IMR-90 (cell line): ENCODE measurements around the gene SCGB3A2.

Experiments
- BHLHE40 ChIP-seq: fragments of 150-350 bp; IDR thresholded peaks from 2 replicates; pipeline ENCODE4 v1.6.1; 2016; ENCODE audit warnings: mild to moderate bottlenecking, low read depth, low read length
- CEBPB ChIP-seq: IDR thresholded peaks from 2 replicates; pipeline ENCODE4 v1.6.1; 2012; ENCODE audit warnings: low read depth, low read length, improper control_type of control experiment
- CHD1 ChIP-seq: IDR thresholded peaks from 2 replicates; pipeline ENCODE4 v1.6.1; 2012; ENCODE audit warnings: low read depth, low read length, improper control_type of control experiment
- FOS ChIP-seq: fragments of 150-350 bp; IDR thresholded peaks from 2 replicates; pipeline ENCODE4 v1.6.1; 2016; ENCODE audit warnings: low read depth, low read length
- MAFK ChIP-seq: IDR thresholded peaks from 2 replicates; pipeline ENCODE4 v1.6.1; 2012; ENCODE audit warnings: low read depth, low read length, improper control_type of control experiment
- POLR2A ChIP-seq: IDR thresholded peaks from 2 replicates; pipeline ENCODE4 v1.6.1; 2012; ENCODE audit warnings: mild to moderate bottlenecking, low read depth, low read length
- RAD21 ChIP-seq: IDR thresholded peaks from 2 replicates; pipeline ENCODE4 v1.6.1; 2012; ENCODE audit warnings: low read length, improper control_type of control experiment
- RFX5 ChIP-seq: IDR thresholded peaks from 2 replicates; pipeline ENCODE4 v1.8.0; 2012; ENCODE audit warnings: low read depth, mild to moderate bottlenecking, low read length, moderate library complexity
- SMC3 ChIP-seq: fragments of 150-350 bp; IDR thresholded peaks from 2 replicates; pipeline ENCODE4 v1.6.1; 2016; ENCODE audit warnings: low read depth, mild to moderate bottlenecking, antibody characterized with exemption, low read length, moderate library complexity
- USF2 ChIP-seq: fragments of 150-350 bp; IDR thresholded peaks from 2 replicates; pipeline ENCODE4 v1.6.1; 2017; ENCODE audit warnings: mild to moderate bottlenecking, antibody characterized with exemption, low read length, low read depth
- TF ChIP-seq, protein P1 (sequence below): conservative IDR thresholded peaks from 2 replicates; pipeline ENCODE4 v1.5.1; 2012; ENCODE audit warnings: mild to moderate bottlenecking, low read depth, low read length, improper control_type of control experiment

DNA sequence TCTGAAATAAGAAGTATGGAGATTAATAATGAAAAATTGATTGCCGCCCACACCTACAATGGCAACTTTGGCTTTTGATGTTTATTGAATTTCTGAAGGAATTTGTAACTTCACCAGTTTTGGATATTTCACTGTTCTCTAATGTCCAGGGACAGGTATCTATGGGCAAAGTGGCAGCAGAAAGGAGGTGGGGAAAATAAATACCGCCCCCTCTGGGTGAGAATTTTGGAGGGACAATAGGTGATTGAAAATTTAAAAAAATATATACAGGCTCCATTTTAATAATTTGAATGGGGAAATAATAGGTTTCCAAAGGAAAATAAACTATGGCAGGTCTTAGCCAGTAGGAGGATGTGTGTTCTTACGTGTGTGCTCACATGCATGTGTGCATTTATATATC is 1.3 kb downstream of the SCGB3A2 start:
- TF ChIP-seq, protein P1, sequence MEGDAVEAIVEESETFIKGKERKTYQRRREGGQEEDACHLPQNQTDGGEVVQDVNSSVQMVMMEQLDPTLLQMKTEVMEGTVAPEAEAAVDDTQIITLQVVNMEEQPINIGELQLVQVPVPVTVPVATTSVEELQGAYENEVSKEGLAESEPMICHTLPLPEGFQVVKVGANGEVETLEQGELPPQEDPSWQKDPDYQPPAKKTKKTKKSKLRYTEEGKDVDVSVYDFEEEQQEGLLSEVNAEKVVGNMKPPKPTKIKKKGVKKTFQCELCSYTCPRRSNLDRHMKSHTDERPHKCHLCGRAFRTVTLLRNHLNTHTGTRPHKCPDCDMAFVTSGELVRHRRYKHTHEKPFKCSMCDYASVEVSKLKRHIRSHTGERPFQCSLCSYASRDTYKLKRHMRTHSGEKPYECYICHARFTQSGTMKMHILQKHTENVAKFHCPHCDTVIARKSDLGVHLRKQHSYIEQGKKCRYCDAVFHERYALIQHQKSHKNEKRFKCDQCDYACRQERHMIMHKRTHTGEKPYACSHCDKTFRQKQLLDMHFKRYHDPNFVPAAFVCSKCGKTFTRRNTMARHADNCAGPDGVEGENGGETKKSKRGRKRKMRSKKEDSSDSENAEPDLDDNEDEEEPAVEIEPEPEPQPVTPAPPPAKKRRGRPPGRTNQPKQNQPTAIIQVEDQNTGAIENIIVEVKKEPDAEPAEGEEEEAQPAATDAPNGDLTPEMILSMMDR = no peak
- no peak for TF ChIP-seq POLR2A
- no peak for TF ChIP-seq USF2
- no peak for TF ChIP-seq SMC3
- TF ChIP-seq CHD1 = no peak
- TF ChIP-seq MAFK = no peak
- no peak for TF ChIP-seq BHLHE40
- no peak for TF ChIP-seq CEBPB
- TF ChIP-seq FOS = no peak
- no peak for TF ChIP-seq RFX5
- no peak for TF ChIP-seq RAD21
